ENCODE data around the gene CDK4. TPM values are rescaled to one million over a fixed set of nuclear protein-coding genes. Genes with fewer than 3 reads are reported as not detected.
A peak's percentile ranks its signal among the peaks of the same experiment; 100 is the strongest.
"Not testable (repeated sequence)": the region's sequence is repeated elsewhere in the genome, so short reads cannot be mapped to it uniquely, and the experiment has no call there.

CDK4 gene
- total RNA-seq, 2 donors from 2014 or later = 111 to 278 TPM

GRCh38 chr12:57726151-57726883 is 25.8 kb downstream of the CDK4 start:
- H3K27ac Mint-ChIP-seq = no peak overlapping the region
- H3K4me1 Mint-ChIP-seq (ENCODE audit: low read depth in 2 of 2) = peaks cover 7 to 10% of the 10 kb centered on the region in 2 donors
- no peak for DNase-seq (ENCODE audit: low spot score)
- peak; percentile 21 to 40 for ATAC-seq
- H3K27me3 Mint-ChIP-seq = no peaks in the 10 kb centered on the region
- peaks cover 7% of the 10 kb centered on the region for H3K36me3 Mint-ChIP-seq
- H3K4me3 Mint-ChIP-seq = no peak overlapping the region
- no peaks in the 10 kb centered on the region for H3K9me3 Mint-ChIP-seq

GRCh38 chr12:57725851-57726150 is 26.3 kb downstream of the CDK4 start:
- H3K27me3 Mint-ChIP-seq = no peaks in the 10 kb centered on the region
- no peak overlapping the region for H3K27ac Mint-ChIP-seq
- no peaks in the 10 kb centered on the region for H3K9me3 Mint-ChIP-seq
- peaks cover 7 to 10% of the 10 kb centered on the region in 2 donors for H3K4me1 Mint-ChIP-seq (ENCODE audit: low read depth in 2 of 2)
- peaks cover 7% of the 10 kb centered on the region for H3K36me3 Mint-ChIP-seq
- H3K4me3 Mint-ChIP-seq = no peak overlapping the region
- no peak for ATAC-seq
- no peak for DNase-seq (ENCODE audit: low spot score)

GRCh38 chr12:57724936-57725740 is 27.0 kb downstream of the CDK4 start:
- Mint-ChIP-seq H3K9me3 (no peaks in the 10 kb centered on the region), H3K4me1 (ENCODE audit: low read depth in 2 of 2) (peaks cover 7 to 10% of the 10 kb centered on the region in 2 donors), H3K27me3 (no peaks in the 10 kb centered on the region), H3K36me3 (peaks cover 7% of the 10 kb centered on the region), H3K27ac (peak overlapping the region in 1 of 2 donors; percentile 9), H3K4me3 (no peak overlapping the region)
- DNase-seq (ENCODE audit: low spot score) = no peak
- ATAC-seq = no peak

GRCh38 chr12:57724003-57724935 is 27.8 kb downstream of the CDK4 start:
- ATAC-seq (no peak), DNase-seq (ENCODE audit: low spot score) (no peak)
- Mint-ChIP-seq H3K36me3 (peaks cover 13% of the 10 kb centered on the region), H3K27ac (peak overlapping the region; percentile 9 to 23), H3K4me1 (ENCODE audit: low read depth in 2 of 2) (peaks cover 10 to 11% of the 10 kb centered on the region in 2 donors), H3K4me3 (no peak overlapping the region), H3K9me3 (no peaks in the 10 kb centered on the region), H3K27me3 (no peaks in the 10 kb centered on the region)

GRCh38 chr12:57723630-57723962 is 28.5 kb downstream of the CDK4 start:
- Mint-ChIP-seq H3K36me3 (peaks cover 16% of the 10 kb centered on the region), H3K27ac (peak overlapping the region in 1 of 2 donors; percentile 23), H3K4me1 (ENCODE audit: low read depth in 2 of 2) (peaks cover 10 to 12% of the 10 kb centered on the region in 2 donors), H3K27me3 (no peaks in the 10 kb centered on the region), H3K9me3 (no peaks in the 10 kb centered on the region), H3K4me3 (no peak overlapping the region)
- no peak for DNase-seq (ENCODE audit: low spot score)
- no peak for ATAC-seq

GRCh38 chr12:57722716-57723629 is 29.1 kb downstream of the CDK4 start:
- DNase-seq (ENCODE audit: low spot score) = no peak
- Mint-ChIP-seq H3K27ac (peak overlapping the region in 1 of 2 donors; percentile 23), H3K27me3 (no peaks in the 10 kb centered on the region), H3K4me1 (ENCODE audit: low read depth in 2 of 2) (peaks cover 12 to 15% of the 10 kb centered on the region in 2 donors), H3K36me3 (peaks cover 20% of the 10 kb centered on the region), H3K9me3 (no peaks in the 10 kb centered on the region), H3K4me3 (no peak overlapping the region)
- ATAC-seq = no peak

- not testable (repeated sequence) for DNase-seq (ENCODE audit: low spot score); H3K9me3 Mint-ChIP-seq; H3K27me3 Mint-ChIP-seq; ATAC-seq; H3K4me3 Mint-ChIP-seq; H3K27ac Mint-ChIP-seq
- Mint-ChIP-seq H3K4me1 (ENCODE audit: low read depth in 2 of 2) (peaks cover 14 to 16% of the 10 kb centered on the region in 2 donors), H3K36me3 (peaks cover 22% of the 10 kb centered on the region)
These were observed 30.1 kb downstream of the CDK4 start for GRCh38 chr12:57721846-57722608.

GRCh38 chr12:57720606-57721595 is 31.2 kb downstream of the CDK4 start:
- Mint-ChIP-seq H3K9me3 (no peaks in the 10 kb centered on the region), H3K4me3 (no peak overlapping the region), H3K36me3 (peaks cover 22% of the 10 kb centered on the region), H3K4me1 (ENCODE audit: low read depth in 2 of 2) (peaks cover 12 to 14% of the 10 kb centered on the region in 2 donors), H3K27me3 (no peaks in the 10 kb centered on the region), H3K27ac (no peak overlapping the region)
- no peak for ATAC-seq
- DNase-seq (ENCODE audit: low spot score) = no peak

GRCh38 chr12:57719777-57720605 is 32.1 kb downstream of the CDK4 start:
- ATAC-seq (no peak), DNase-seq (ENCODE audit: low spot score) (no peak)
- Mint-ChIP-seq H3K36me3 (peaks cover 22% of the 10 kb centered on the region), H3K4me3 (no peak overlapping the region), H3K27me3 (no peaks in the 10 kb centered on the region), H3K4me1 (ENCODE audit: low read depth in 2 of 2) (peaks cover 13 to 15% of the 10 kb centered on the region in 2 donors), H3K9me3 (no peaks in the 10 kb centered on the region), H3K27ac (peak overlapping the region in 1 of 2 donors; percentile 26)

GRCh38 chr12:57718641-57719528 is 33.2 kb downstream of the CDK4 start:
- no peaks in the 10 kb centered on the region for H3K27me3 Mint-ChIP-seq
- H3K36me3 Mint-ChIP-seq = peaks cover 22% of the 10 kb centered on the region
- ATAC-seq = no peak
- H3K27ac Mint-ChIP-seq = peak overlapping the region in 1 of 2 donors; percentile 26
- H3K4me1 Mint-ChIP-seq (ENCODE audit: low read depth in 2 of 2) = peaks cover 10 to 13% of the 10 kb centered on the region in 2 donors
- no peaks in the 10 kb centered on the region for H3K9me3 Mint-ChIP-seq
- no peak overlapping the region for H3K4me3 Mint-ChIP-seq
- DNase-seq (ENCODE audit: low spot score) = no peak

All from natural killer cell treated with Interleukin-12 subunit alpha and Interleukin-12 subunit beta and Interleukin-15 and Interleukin-18, amount 100 ng/mL, for 72 hours (primary cell).